Dedifferentiated amniotic fluid mesenchymal stem cell (primary cell): Measurements from ENCODE around the gene UNC45B.
"Not testable (repeated sequence)": the region's sequence is repeated elsewhere in the genome, so short reads cannot be mapped to it uniquely, and the experiment has no call there.

ENCODE experiments used
- DNase-seq: peaks from one replicate; pipeline ENCODE4 v3.0.0-alpha.2; 2016; ENCODE audit errors: extremely low spot score

The UNC45B gene

GRCh38 chr17:35141681-35142466 lies 5.7 kb upstream of the UNC45B start, which contains the start of gene NLE1:
Gene NLE1, minus strand, starts transcription at chr17:35142303. Its CDS starts 28 bp downstream, at chr17:35142275.
- peak; percentile 59 for DNase-seq

GRCh38 chr17:35142467-35142796 lies 5.2 kb upstream of the UNC45B start:
- no peak for DNase-seq

DNA sequence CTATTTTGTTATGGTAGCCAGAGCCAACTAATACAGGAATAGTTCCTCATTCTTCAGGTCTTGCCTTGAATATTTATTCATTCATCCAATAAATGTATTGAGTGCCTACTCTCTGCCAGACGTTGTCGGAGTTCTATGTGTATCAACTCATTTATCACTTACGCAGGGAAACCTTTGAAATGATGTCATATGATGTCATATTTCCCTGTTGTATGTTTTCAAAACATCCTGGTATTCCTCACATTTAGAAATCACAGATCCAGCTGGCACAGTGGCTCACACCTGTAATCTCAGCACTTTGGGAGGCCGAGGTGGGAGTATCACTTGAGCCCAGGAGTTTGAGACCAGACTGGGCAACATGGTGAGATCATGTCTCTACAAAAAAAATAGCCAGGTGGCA lies 2.8 kb upstream of the UNC45B start:
- no peak for DNase-seq

GRCh38 chr17:35146214-35146833 lies 1.3 kb upstream of the UNC45B start:
- DNase-seq, result no peak

GRCh38 chr17:35148144-35148543 lies 527 bp downstream of the UNC45B start:
- DNase-seq, result no peak

DNA sequence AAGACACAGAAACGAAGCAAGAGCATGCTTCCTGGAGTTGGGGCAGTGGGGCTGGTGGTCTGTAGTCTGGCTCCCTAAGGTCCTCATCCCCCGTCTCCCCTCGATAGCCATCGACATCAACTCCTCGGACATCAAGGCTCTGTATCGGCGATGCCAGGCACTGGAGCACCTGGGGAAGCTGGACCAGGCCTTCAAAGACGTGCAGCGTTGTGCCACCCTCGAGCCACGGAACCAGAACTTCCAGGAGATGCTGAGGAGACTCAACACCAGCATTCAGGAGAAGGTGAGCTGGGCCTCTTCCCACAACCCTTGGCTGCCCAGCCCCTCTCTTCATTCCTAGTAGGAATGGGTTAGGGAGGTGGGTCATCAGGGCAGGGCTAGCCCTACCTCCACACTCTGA lies 2.3 kb downstream of the UNC45B start:
- no peak for DNase-seq

DNA sequence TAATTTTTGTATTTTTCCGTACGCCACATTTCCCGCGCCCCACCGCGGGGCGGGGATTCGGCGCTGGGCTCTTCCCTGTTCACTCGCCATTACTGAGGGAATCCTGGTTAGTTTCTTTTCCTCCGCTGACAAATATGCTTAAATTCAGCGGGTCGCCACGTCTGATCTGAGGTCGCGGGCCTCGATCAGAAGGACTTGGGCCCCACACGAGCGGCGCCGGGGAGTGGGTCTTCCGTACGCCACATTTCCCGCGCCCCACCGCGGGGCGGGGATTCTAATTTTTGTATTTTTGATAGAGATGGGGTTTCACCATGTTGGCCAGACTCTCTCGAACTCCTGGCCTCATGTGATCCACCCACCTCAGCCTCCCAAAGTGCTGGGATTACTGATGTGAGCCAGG lies 3.5 kb downstream of the UNC45B start:
- DNase-seq, result not testable (repeated sequence)

DNA sequence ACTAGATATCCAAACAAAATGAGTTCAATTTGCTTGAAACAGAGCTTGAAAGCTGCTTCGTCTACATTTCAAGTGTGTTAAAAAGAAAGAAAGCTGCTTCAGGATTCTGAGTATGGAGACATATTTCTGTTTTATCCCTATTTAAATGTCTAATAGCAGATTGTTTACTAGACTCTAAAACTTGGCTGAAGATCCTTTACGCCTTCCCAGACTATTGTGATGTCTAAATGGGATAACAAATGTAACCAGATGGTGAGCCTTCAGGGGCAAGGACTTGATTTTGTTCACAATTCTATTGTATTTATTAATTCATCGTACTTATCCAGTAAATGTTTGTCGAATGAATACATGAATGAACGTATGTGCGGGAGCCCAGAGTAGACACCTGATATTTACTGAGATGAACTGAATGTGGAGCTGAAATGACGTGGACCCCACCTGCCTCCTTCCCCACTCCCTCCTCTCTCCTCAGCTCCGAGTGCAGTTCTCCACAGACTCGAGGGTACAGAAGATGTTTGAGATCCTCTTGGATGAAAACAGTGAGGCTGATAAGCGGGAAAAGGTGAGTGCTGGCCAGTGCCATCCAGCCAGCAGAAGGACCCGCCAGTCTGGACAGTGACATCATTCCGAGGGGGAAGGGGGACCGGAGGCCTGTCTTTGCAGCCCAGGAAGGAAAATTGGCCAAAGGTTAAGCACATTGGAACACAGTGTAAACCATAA lies 5.0 kb downstream of the UNC45B start:
- no peak for DNase-seq

- no peak for DNase-seq
Observed at GRCh38 chr17:35154196-35155165, 6.9 kb downstream of the UNC45B start.

GRCh38 chr17:35155246-35155645 lies 7.6 kb downstream of the UNC45B start:
- no peak for DNase-seq

DNA sequence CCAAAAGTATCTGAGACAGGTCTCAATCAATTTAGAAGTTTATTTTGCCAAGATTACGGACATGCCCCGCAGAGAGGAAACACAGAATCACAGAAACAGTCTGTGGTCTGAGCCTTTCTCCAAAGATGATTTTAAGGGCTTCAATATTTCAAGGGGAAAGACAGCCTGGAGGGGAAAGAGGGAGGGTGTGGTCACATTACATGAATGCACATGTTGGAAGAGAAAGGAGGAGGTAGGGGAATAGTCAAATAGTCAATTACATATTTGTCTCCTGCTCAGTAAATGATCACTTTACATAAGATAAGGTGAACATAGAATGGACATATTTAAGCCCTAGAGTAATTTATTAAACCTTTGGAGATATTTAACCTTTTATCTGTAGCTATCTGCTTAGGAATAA lies 12.3 kb downstream of the UNC45B start:
- no peak for DNase-seq

GRCh38 chr17:35160354-35161201 lies 13.0 kb downstream of the UNC45B start:
- DNase-seq, result no peak

DNA sequence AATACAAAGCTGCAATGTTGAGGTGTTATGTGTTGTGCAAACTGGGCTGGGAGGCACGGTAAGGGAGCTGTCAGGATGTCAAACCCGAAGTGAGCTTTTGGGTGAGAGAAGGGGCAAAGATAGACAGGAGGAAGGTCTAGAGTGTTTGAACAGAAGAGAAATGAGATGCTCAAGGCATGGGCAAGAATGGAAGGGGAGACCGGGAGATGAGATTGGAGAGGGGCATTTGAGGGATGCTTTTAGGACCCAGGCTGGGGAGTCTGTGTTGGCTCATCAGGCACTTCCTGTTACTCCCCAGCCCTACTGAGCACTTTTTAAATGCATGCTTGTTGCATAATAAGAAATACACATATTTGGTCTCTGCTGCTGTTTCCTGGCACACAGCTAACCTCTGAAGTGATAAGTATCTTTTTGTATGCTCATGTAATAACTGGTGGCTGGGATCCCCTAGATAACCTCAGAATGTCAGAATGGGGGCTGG lies 13.7 kb downstream of the UNC45B start:
- no peak for DNase-seq

GRCh38 chr17:35162755-35163154 lies 15.1 kb downstream of the UNC45B start:
- no peak for DNase-seq

- no peak for DNase-seq
Observed at GRCh38 chr17:35163886-35164285, 16.3 kb downstream of the UNC45B start.

GRCh38 chr17:35164716-35165115 lies 17.1 kb downstream of the UNC45B start:
- no peak for DNase-seq

DNA sequence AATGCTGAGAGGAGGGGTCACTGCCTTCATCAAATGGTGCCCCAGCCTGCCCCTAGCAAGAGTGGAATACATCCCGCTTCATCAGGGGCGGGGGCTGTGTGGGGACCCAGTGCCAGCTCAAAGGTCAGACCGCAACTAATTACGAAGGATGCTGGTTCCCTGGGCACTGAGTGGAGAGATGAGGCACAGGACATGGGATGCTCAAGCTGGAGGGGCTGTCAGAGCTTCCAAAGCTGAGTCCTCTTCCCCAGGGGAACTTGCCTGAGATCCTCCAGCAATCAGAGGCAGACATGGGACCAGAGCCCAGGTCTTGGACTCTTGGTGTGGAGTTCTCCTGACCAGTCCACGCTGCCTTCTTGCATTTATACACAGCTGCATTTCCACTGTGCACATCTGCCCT lies 18.9 kb downstream of the UNC45B start:
- no peak for DNase-seq

GRCh38 chr17:35167046-35167445 lies 19.4 kb downstream of the UNC45B start:
- DNase-seq, result no peak

DNA sequence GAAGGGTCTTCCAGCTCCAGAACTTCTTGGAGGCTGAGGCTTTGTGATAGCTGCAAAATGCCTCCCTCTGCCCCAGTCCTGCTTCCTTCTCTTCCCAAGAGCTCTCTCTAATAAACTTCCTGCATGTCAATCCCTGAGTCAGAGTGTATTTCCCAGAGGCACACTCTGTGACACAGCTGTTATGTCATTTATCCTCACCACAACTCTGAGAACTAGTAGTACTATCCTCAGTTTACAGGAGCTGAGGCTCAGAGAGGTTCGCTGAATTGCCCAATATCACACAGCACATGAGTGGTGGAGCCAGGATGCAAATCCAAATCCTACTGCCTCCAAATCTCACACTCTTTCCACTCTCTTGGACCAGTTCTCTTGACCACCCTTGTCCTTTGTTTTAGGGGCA lies 20.0 kb downstream of the UNC45B start:
- DNase-seq, result no peak

DNA sequence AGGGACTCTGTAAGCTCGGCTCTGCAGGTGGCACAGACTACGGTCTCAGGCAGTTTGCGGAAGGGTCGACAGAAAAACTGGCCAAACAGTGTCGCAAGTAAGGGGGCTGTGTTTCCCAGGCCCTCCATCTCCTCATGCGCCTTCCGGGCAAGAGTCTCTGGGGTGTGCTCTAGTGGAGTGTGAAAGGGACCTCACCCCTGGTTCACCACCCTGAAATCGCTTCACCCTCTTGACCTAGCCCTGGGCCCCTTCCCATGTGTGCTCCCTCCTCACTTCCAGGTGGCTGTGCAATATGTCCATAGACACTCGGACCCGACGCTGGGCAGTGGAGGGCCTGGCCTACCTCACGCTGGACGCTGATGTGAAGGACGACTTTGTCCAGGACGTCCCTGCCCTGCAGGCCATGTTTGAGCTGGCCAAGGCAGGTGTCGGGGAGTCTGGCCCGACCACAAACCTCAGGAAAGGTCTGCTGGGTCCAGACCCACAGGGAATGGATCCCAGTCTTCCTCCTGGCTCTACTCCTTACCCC lies 22.3 kb downstream of the UNC45B start:
- DNase-seq, result no peak
